ENCODE results near the gene TXNDC16. TPM values are rescaled to one million over a fixed set of nuclear protein-coding genes. Genes with fewer than 3 reads are reported as not detected.
A peak's percentile ranks its signal among the peaks of the same experiment; 100 is the strongest.

The TXNDC16 gene
- total RNA-seq (7.3 TPM), polyA plus RNA-seq (ENCODE audit: insufficient read depth, low read depth, low replicate concordance) (2.6 TPM)
- long read RNA-seq, donor 1, full-length matches to known transcripts = 1 of 10 reads
- long read RNA-seq, donor 1, partial matches to known transcripts = 9 of 10 reads
- long read RNA-seq, donor 1, other reads (novel, unspliced or antisense) = 0 of 10 reads
- long read RNA-seq, donor 2, full-length matches to known transcripts = 1 of 8 reads
- long read RNA-seq, donor 2, partial matches to known transcripts = 7 of 8 reads
- long read RNA-seq, donor 2, other reads (novel, unspliced or antisense) = 0 of 8 reads
- long read RNA-seq, donor 3 = 0 reads
- long read RNA-seq, donor 4, full-length matches to known transcripts = 3 of 3 reads
- long read RNA-seq, donor 4, partial matches to known transcripts = 0 of 3 reads
- long read RNA-seq, donor 4, other reads (novel, unspliced or antisense) = 0 of 3 reads
- long read RNA-seq, donor 5 = 0 reads
- long read RNA-seq, donor 6, full-length matches to known transcripts = 1 of 1 reads
- long read RNA-seq, donor 6, partial matches to known transcripts = 0 of 1 reads
- long read RNA-seq, donor 6, other reads (novel, unspliced or antisense) = 0 of 1 reads
- long read RNA-seq, donor 7, full-length matches to known transcripts = 2 of 4 reads
- long read RNA-seq, donor 7, partial matches to known transcripts = 1 of 4 reads
- long read RNA-seq, donor 7, other reads (novel, unspliced or antisense) = 1 of 4 reads
- long read RNA-seq, donor 8 = 0 reads
- long read RNA-seq, donor 9 = 0 reads
- long read RNA-seq, donor 10 = 0 reads

GRCh38 chr14:52552063-52552988, at the start of gene TXNDC16, which contains the start of gene GPR137C:
TSS of gene TXNDC16 (minus strand) at chr14:52552505. CDS start at chr14:52543557, 8,948 bp downstream.
TSS of gene GPR137C (plus strand) at chr14:52552836. CDS start at chr14:52553148, 312 bp downstream.
- intact Hi-C loops (cut with DNase I) = no loop called here
- Histone ChIP-seq H3K9me3 (ENCODE audit: control insufficient read depth in 2 of 3, insufficient read depth in 1 of 3, low read length in 3 of 3) (no peaks in the 10 kb centered on the region), H3K36me3 (ENCODE audit: control insufficient read depth in 2 of 3, insufficient read depth in 3 of 3, low read length in 3 of 3) (no peaks in the 10 kb centered on the region), H3K27ac (ENCODE audit: low read depth in 2 of 2, low read length in 2 of 2) (peak within 1 kb of the TSS; percentile 78 to 88), H3K27me3 (ENCODE audit: control insufficient read depth, insufficient read depth, low read length) (no peaks in the 10 kb centered on the region), H3K9ac (ENCODE audit: low read length in 3 of 3) (peak within 1 kb of the TSS; percentile 70 to 87 (median 87)), H3K4me3 (ENCODE audit: low read length in 3 of 3) (peak within 1 kb of the TSS; percentile 70 to 95 (median 89)), H3K4me1 (ENCODE audit: control insufficient read depth in 2 of 3, insufficient read depth in 2 of 3, low read depth in 1 of 3, low read length in 3 of 3) (peaks cover 0 to 15% (median 11%) of the 10 kb centered on the region in 3 donors)
- TF ChIP-seq CTCF (IDR thresholded peaks at IDR 0.05; ENCODE audit: borderline replicate concordance, extremely low read depth, insufficient read depth) = no peak
- FAIRE-seq = peak; percentile 98
- DNase-seq = peak; percentile 100

GRCh38 chr14:52599974-52600373, 47.7 kb upstream of the TXNDC16 start:
- FAIRE-seq = no peak
- DNase-seq = no peak
- Histone ChIP-seq H3K9ac (ENCODE audit: low read length in 3 of 3) (no peak overlapping the region), H3K27ac (ENCODE audit: low read depth in 2 of 2, low read length in 2 of 2) (no peak overlapping the region), H3K9me3 (ENCODE audit: control insufficient read depth in 2 of 3, insufficient read depth in 1 of 3, low read length in 3 of 3) (no peaks in the 10 kb centered on the region), H3K36me3 (ENCODE audit: control insufficient read depth in 2 of 3, insufficient read depth in 3 of 3, low read length in 3 of 3) (no peaks in the 10 kb centered on the region), H3K4me3 (ENCODE audit: low read length in 3 of 3) (no peak overlapping the region), H3K4me1 (ENCODE audit: control insufficient read depth in 2 of 3, insufficient read depth in 2 of 3, low read depth in 1 of 3, low read length in 3 of 3) (no peaks in the 10 kb centered on the region), H3K27me3 (ENCODE audit: control insufficient read depth, insufficient read depth, low read length) (no peaks in the 10 kb centered on the region)
- intact Hi-C loops (cut with DNase I) = no loop called here
- TF ChIP-seq CTCF (IDR thresholded peaks at IDR 0.05; ENCODE audit: borderline replicate concordance, extremely low read depth, insufficient read depth) = no peak

- no peak for TF ChIP-seq CTCF (IDR thresholded peaks at IDR 0.05; ENCODE audit: borderline replicate concordance, extremely low read depth, insufficient read depth)
- DNase-seq = no peak
- Histone ChIP-seq H3K9ac (ENCODE audit: low read length in 3 of 3) (no peak overlapping the region), H3K4me3 (ENCODE audit: low read length in 3 of 3) (no peak overlapping the region), H3K4me1 (ENCODE audit: control insufficient read depth in 2 of 3, insufficient read depth in 2 of 3, low read depth in 1 of 3, low read length in 3 of 3) (no peaks in the 10 kb centered on the region), H3K27me3 (ENCODE audit: control insufficient read depth, insufficient read depth, low read length) (no peaks in the 10 kb centered on the region), H3K9me3 (ENCODE audit: control insufficient read depth in 2 of 3, insufficient read depth in 1 of 3, low read length in 3 of 3) (no peaks in the 10 kb centered on the region), H3K27ac (ENCODE audit: low read depth in 2 of 2, low read length in 2 of 2) (no peak overlapping the region), H3K36me3 (ENCODE audit: control insufficient read depth in 2 of 3, insufficient read depth in 3 of 3, low read length in 3 of 3) (no peaks in the 10 kb centered on the region)
- intact Hi-C loops (cut with DNase I) = no loop called here
- no peak for FAIRE-seq
Observed at GRCh38 chr14:52598568-52598967, 46.3 kb upstream of the TXNDC16 start.
